Kidney (tissue), 14 donors: ENCODE data around the gene CGA. TPM values are rescaled to one million over a fixed set of nuclear protein-coding genes. Genes with fewer than 3 reads are reported as not detected.

ENCODE experiments used
- DNase-seq, 5 donors: peaks; one replicate each; pipeline ENCODE4 v3.0.0-alpha.2; 2013 to 2020
- FAIRE-seq: peaks from 2 replicates; lab custom pipeline; 2012; peaks lifted over from hg19 to GRCh38; lab: Jason Lieb, UNC
- H3K27ac ChIP-seq, 2 donors: one replicate each; pipeline ENCODE4 v1.7.0; 2013; ENCODE audit warnings: low read depth in 2 of 2, low read length in 2 of 2, inconsistent platforms in 1 of 2
- H3K27me3 ChIP-seq: one replicate; pipeline ENCODE4 v1.7.1; 2013; ENCODE audit warnings: low read length, inconsistent platforms; ENCODE audit not compliant: control insufficient read depth, insufficient read depth
- H3K36me3 ChIP-seq, 3 donors: one replicate each; pipeline versions ENCODE4 v1.7.0 to v1.7.1; 2013; ENCODE audit warnings: low read length in 3 of 3, control low read depth in 1 of 3, inconsistent platforms in 1 of 3; ENCODE audit not compliant: insufficient read depth in 3 of 3, control insufficient read depth in 2 of 3
- H3K4me1 ChIP-seq, 3 donors: one replicate each; pipeline versions ENCODE4 v1.7.0 to v1.7.1; 2013; ENCODE audit warnings: low read length in 3 of 3, inconsistent platforms in 1 of 3, low read depth in 1 of 3; ENCODE audit not compliant: control insufficient read depth in 2 of 3, insufficient read depth in 2 of 3
- H3K4me3 ChIP-seq, 3 donors: one replicate each; pipeline versions ENCODE4 v1.7.0 to v1.8.1; 2013; ENCODE audit warnings: low read length in 3 of 3, control low read depth in 1 of 3, inconsistent platforms in 1 of 3
- H3K9ac ChIP-seq, 3 donors: one replicate each; pipeline versions ENCODE4 v1.7.0 to v1.7.1; 2013; ENCODE audit warnings: low read length in 3 of 3, control low read depth in 1 of 3, inconsistent platforms in 1 of 3
- H3K9me3 ChIP-seq, 3 donors: one replicate each; pipeline versions ENCODE4 v1.7.0 to v1.7.1; 2013; ENCODE audit warnings: low read length in 3 of 3, control low read depth in 1 of 3, inconsistent platforms in 1 of 3; ENCODE audit not compliant: control insufficient read depth in 2 of 3, insufficient read depth in 1 of 3
- CTCF ChIP-seq: IDR thresholded peaks from 3 replicates; pipeline ENCODE4 v1.5.1; 2012; ENCODE audit warnings: mild to moderate bottlenecking, moderate library complexity, borderline replicate concordance; ENCODE audit not compliant: insufficient read depth; ENCODE audit errors: extremely low read depth
- intact Hi-C: fragments of 100-400 bp; cut with DNase I; formaldehyde crosslinking; loops from one replicate; pipeline ENCODE4 v1.11.1; 2022
- polyA plus RNA-seq: library from polyadenylated mRNA; stranded (reverse); fragments of 350-450 nt; fragmentation: Illumina TruSeq; extraction: RNeasy Lipid Tissue Mini Kit (QIAGEN cat#74804); gene quantifications from one replicate; pipeline ENCODE4 v1.2.3, GENCODE V29; 2014; ENCODE audit warnings: low read depth, low replicate concordance; ENCODE audit not compliant: insufficient read depth
- total RNA-seq: library from RNA; stranded (reverse); fragmentation: NEBNext Ultra II Directional; extraction: Animal tissue kit (Norgen Biotek cat#: 25700); gene quantifications from one replicate; pipeline ENCODE4 v1.2.1, GENCODE V29; 2021
- donor health status: control.
- donor health status: control.
- donor health status: control.
- donor health status: control.
- donor health status: control.
- donor health status: DM: yes; HTN: yes; CAD: no.
- donor health status: Normal renal cell carcinoma (clear cell type).

The CGA gene
- total and polyA plus RNA-seq, 2 donors from 2014 or later, result 2.8 TPM; not detected in 1

- intact Hi-C loops, result no loop called here
- Histone ChIP-seq H3K27ac (no peak overlapping the region), H3K4me1 (peaks cover 0 to 2% (median 0%) of the 10 kb centered on the region in 3 donors), H3K27me3 (no peaks in the 10 kb centered on the region), H3K4me3 (no peak overlapping the region), H3K36me3 (no peaks in the 10 kb centered on the region), H3K9ac (no peak overlapping the region), H3K9me3 (no peaks in the 10 kb centered on the region)
- TF ChIP-seq CTCF, result no peak
- FAIRE-seq (no peak), DNase-seq (no peak)
Measured at GRCh38 chr6:87075168-87075567, 19.7 kb downstream of the CGA start.

GRCh38 chr6:87074101-87074621 is 20.7 kb downstream of the CGA start:
- FAIRE-seq (no peak), DNase-seq (peak in 3 of 5 donors; percentile 29 to 55 (median 55))
- no peaks in the 10 kb centered on the region for H3K9me3 ChIP-seq
- no peak overlapping the region for H3K9ac ChIP-seq
- intact Hi-C loops, result no loop called here
- H3K4me1 ChIP-seq, result peaks cover 0 to 2% (median 0%) of the 10 kb centered on the region in 3 donors
- H3K4me3 ChIP-seq, result no peak overlapping the region
- no peaks in the 10 kb centered on the region for H3K27me3 ChIP-seq
- no peak for TF ChIP-seq CTCF
- no peaks in the 10 kb centered on the region for H3K36me3 ChIP-seq
- H3K27ac ChIP-seq, result no peak overlapping the region

GRCh38 chr6:87071683-87072082 is 23.2 kb downstream of the CGA start:
- Histone ChIP-seq H3K9ac (no peak overlapping the region), H3K4me3 (no peak overlapping the region), H3K27ac (no peak overlapping the region), H3K4me1 (peaks cover 0 to 2% (median 0%) of the 10 kb centered on the region in 3 donors), H3K9me3 (no peaks in the 10 kb centered on the region), H3K27me3 (no peaks in the 10 kb centered on the region), H3K36me3 (no peaks in the 10 kb centered on the region)
- DNase-seq (no peak), FAIRE-seq (no peak)
- no peak for TF ChIP-seq CTCF
- intact Hi-C loops, result no loop called here

GRCh38 chr6:87070741-87071140 is 24.2 kb downstream of the CGA start:
- Histone ChIP-seq H3K36me3 (no peaks in the 10 kb centered on the region), H3K9me3 (no peaks in the 10 kb centered on the region), H3K9ac (no peak overlapping the region), H3K27me3 (no peaks in the 10 kb centered on the region), H3K27ac (no peak overlapping the region), H3K4me3 (no peak overlapping the region), H3K4me1 (peaks cover 0 to 2% (median 0%) of the 10 kb centered on the region in 3 donors)
- intact Hi-C loops, result no loop called here
- FAIRE-seq (no peak), DNase-seq (no peak)
- no peak for TF ChIP-seq CTCF
